IPS-15b (cell line): ENCODE results near the gene CHST8.

Experiments
- H3K27me3 ChIP-seq: one replicate; pipeline ENCODE4 v1.6.1; 2013; ENCODE audit warnings: low read length; ENCODE audit not compliant: control insufficient read depth, insufficient read depth
- H3K36me3 ChIP-seq: one replicate; pipeline ENCODE4 v1.6.1; 2013; ENCODE audit warnings: low read length; ENCODE audit not compliant: control insufficient read depth, insufficient read depth
- H3K4me1 ChIP-seq: one replicate; pipeline ENCODE4 v1.6.1; 2013; ENCODE audit warnings: mild to moderate bottlenecking, low read length; ENCODE audit not compliant: control insufficient read depth, insufficient read depth
- H3K4me3 ChIP-seq: one replicate; pipeline ENCODE4 v1.5.1; 2013; ENCODE audit warnings: low read depth, low read length
- H3K9ac ChIP-seq: one replicate; pipeline ENCODE4 v1.6.1; 2013; ENCODE audit warnings: low read depth, mild to moderate bottlenecking, low read length
- H3K9me3 ChIP-seq: one replicate; pipeline ENCODE4 v1.6.1; 2013; ENCODE audit warnings: mild to moderate bottlenecking, low read length; ENCODE audit not compliant: control insufficient read depth, insufficient read depth

CHST8 gene

GRCh38 chr19:33667881-33668280, 46.1 kb downstream of the CHST8 start:
- Histone ChIP-seq H3K9ac (no peak overlapping the region), H3K4me1 (no peaks in the 10 kb centered on the region), H3K36me3 (no peaks in the 10 kb centered on the region), H3K9me3 (no peaks in the 10 kb centered on the region), H3K4me3 (no peak overlapping the region), H3K27me3 (no peaks in the 10 kb centered on the region)

- no peaks in the 10 kb centered on the region for H3K27me3 ChIP-seq
- H3K4me1 ChIP-seq, result no peaks in the 10 kb centered on the region
- no peaks in the 10 kb centered on the region for H3K36me3 ChIP-seq
- H3K4me3 ChIP-seq, result no peak overlapping the region
- no peak overlapping the region for H3K9ac ChIP-seq
- no peaks in the 10 kb centered on the region for H3K9me3 ChIP-seq
These were observed 47.2 kb downstream of the CHST8 start for GRCh38 chr19:33668968-33669367.

- no peaks in the 10 kb centered on the region for H3K4me1 ChIP-seq
- no peaks in the 10 kb centered on the region for H3K9me3 ChIP-seq
- H3K9ac ChIP-seq, result no peak overlapping the region
- no peaks in the 10 kb centered on the region for H3K36me3 ChIP-seq
- no peak overlapping the region for H3K4me3 ChIP-seq
- H3K27me3 ChIP-seq, result no peaks in the 10 kb centered on the region
These were observed 47.6 kb downstream of the CHST8 start for GRCh38 chr19:33669376-33669775.

- Histone ChIP-seq H3K36me3 (no peaks in the 10 kb centered on the region), H3K9ac (no peak overlapping the region), H3K9me3 (no peaks in the 10 kb centered on the region), H3K4me1 (no peaks in the 10 kb centered on the region), H3K4me3 (no peak overlapping the region), H3K27me3 (no peaks in the 10 kb centered on the region)
These were observed 48.6 kb downstream of the CHST8 start for GRCh38 chr19:33670398-33670797.

- Histone ChIP-seq H3K27me3 (no peaks in the 10 kb centered on the region), H3K9ac (no peak overlapping the region), H3K4me3 (no peak overlapping the region), H3K9me3 (no peaks in the 10 kb centered on the region), H3K36me3 (no peaks in the 10 kb centered on the region), H3K4me1 (no peaks in the 10 kb centered on the region)
These were observed 49.5 kb downstream of the CHST8 start for GRCh38 chr19:33671211-33671610.

- Histone ChIP-seq H3K4me1 (no peaks in the 10 kb centered on the region), H3K27me3 (no peaks in the 10 kb centered on the region), H3K36me3 (no peaks in the 10 kb centered on the region), H3K9ac (no peak overlapping the region), H3K9me3 (no peaks in the 10 kb centered on the region), H3K4me3 (no peak overlapping the region)
These were observed 51.6 kb downstream of the CHST8 start for GRCh38 chr19:33673258-33673875.

- H3K4me3 ChIP-seq, result no peak overlapping the region
- no peaks in the 10 kb centered on the region for H3K36me3 ChIP-seq
- no peak overlapping the region for H3K9ac ChIP-seq
- H3K27me3 ChIP-seq, result no peaks in the 10 kb centered on the region
- no peaks in the 10 kb centered on the region for H3K4me1 ChIP-seq
- H3K9me3 ChIP-seq, result no peaks in the 10 kb centered on the region
These were observed 52.4 kb downstream of the CHST8 start for GRCh38 chr19:33673996-33674625.

GRCh38 chr19:33674626-33675367, 53.0 kb downstream of the CHST8 start:
- no peak overlapping the region for H3K9ac ChIP-seq
- no peaks in the 10 kb centered on the region for H3K9me3 ChIP-seq
- no peak overlapping the region for H3K4me3 ChIP-seq
- H3K4me1 ChIP-seq, result no peaks in the 10 kb centered on the region
- no peaks in the 10 kb centered on the region for H3K27me3 ChIP-seq
- no peaks in the 10 kb centered on the region for H3K36me3 ChIP-seq

- no peaks in the 10 kb centered on the region for H3K4me1 ChIP-seq
- H3K36me3 ChIP-seq, result no peaks in the 10 kb centered on the region
- no peak overlapping the region for H3K4me3 ChIP-seq
- H3K9me3 ChIP-seq, result no peaks in the 10 kb centered on the region
- no peak overlapping the region for H3K9ac ChIP-seq
- H3K27me3 ChIP-seq, result no peaks in the 10 kb centered on the region
These were observed 53.9 kb downstream of the CHST8 start for GRCh38 chr19:33675501-33676124.

- H3K9me3 ChIP-seq, result no peaks in the 10 kb centered on the region
- no peaks in the 10 kb centered on the region for H3K36me3 ChIP-seq
- no peak overlapping the region for H3K4me3 ChIP-seq
- H3K9ac ChIP-seq, result no peak overlapping the region
- no peaks in the 10 kb centered on the region for H3K27me3 ChIP-seq
- H3K4me1 ChIP-seq, result no peaks in the 10 kb centered on the region
These were observed 55.4 kb downstream of the CHST8 start for GRCh38 chr19:33676999-33677665.

- no peaks in the 10 kb centered on the region for H3K27me3 ChIP-seq
- H3K4me1 ChIP-seq, result no peaks in the 10 kb centered on the region
- H3K9me3 ChIP-seq, result no peaks in the 10 kb centered on the region
- no peaks in the 10 kb centered on the region for H3K36me3 ChIP-seq
- H3K4me3 ChIP-seq, result no peak overlapping the region
- no peak overlapping the region for H3K9ac ChIP-seq
These were observed 56.1 kb downstream of the CHST8 start for GRCh38 chr19:33677745-33678426.
